GM12874 (cell line): ENCODE measurements around the gene LARP4B.

Experiments
- TF ChIP-seq, protein P1 (sequence below): IDR thresholded peaks from 2 replicates; pipeline ENCODE4 v1.5.1; 2011; ENCODE audit warnings: low read depth, mild to moderate bottlenecking, control low read depth, low read length, moderate library complexity; ENCODE audit not compliant: insufficient read depth

The LARP4B gene

DNA sequence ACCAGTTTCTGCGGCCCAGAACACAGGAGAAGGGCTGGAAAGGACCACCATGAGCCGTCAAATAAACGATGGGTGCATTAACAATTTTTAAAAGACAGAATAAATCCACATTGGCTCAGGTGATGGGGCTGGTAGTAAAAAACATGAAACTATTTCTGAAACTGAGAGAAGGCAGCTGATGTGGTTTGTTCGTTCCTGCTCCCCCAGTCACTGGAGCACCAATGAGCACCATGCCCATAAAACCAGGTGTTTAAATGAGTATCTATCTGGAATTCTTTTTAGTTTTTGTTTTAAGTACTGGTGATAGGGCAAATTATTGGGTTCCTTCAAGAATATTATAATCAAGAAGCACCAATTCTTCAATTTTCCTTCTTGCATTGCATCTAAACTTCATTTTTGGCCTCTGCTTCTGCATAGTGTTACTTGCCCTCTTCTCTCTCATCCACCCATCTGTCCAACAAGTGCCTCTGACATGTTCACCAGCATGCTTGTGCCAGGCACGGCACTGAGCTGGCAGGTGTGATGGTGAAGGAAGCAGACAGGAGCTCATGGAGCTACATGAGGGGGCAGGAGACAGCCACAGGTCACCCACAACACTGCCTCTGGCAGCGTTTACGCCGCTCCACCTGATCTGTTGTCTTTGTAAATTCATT is 65.5 kb downstream of the LARP4B start:
- TF ChIP-seq, protein P1, sequence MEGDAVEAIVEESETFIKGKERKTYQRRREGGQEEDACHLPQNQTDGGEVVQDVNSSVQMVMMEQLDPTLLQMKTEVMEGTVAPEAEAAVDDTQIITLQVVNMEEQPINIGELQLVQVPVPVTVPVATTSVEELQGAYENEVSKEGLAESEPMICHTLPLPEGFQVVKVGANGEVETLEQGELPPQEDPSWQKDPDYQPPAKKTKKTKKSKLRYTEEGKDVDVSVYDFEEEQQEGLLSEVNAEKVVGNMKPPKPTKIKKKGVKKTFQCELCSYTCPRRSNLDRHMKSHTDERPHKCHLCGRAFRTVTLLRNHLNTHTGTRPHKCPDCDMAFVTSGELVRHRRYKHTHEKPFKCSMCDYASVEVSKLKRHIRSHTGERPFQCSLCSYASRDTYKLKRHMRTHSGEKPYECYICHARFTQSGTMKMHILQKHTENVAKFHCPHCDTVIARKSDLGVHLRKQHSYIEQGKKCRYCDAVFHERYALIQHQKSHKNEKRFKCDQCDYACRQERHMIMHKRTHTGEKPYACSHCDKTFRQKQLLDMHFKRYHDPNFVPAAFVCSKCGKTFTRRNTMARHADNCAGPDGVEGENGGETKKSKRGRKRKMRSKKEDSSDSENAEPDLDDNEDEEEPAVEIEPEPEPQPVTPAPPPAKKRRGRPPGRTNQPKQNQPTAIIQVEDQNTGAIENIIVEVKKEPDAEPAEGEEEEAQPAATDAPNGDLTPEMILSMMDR: no peak

- TF ChIP-seq, protein P1: 0 out of 2 replicates have a peak, but pooled peaks have one; percentile 13
Measured at GRCh38 chr10:865257-865656, 66.2 kb downstream of the LARP4B start.

DNA sequence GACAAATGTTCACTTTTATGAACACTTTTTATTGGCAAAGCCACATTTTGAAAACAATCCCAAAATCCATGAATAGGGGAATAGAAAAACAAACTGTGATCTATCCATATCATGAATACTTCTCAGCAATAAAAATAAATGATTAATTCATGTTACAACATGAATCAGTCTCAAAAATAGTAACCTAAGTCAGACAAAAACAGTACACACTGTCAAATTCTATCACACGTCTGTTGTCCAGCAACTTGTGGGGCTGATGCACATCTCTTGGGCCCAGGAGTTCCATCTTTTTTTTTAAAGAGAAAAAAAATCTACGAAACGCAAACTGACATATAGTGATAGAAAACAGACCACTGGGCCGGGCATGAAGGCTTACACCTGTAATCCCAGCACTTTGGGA is 71.0 kb downstream of the LARP4B start:
- TF ChIP-seq, protein P1: no peak

GRCh38 chr10:856416-857157 is 74.9 kb downstream of the LARP4B start:
- TF ChIP-seq, protein P1: no peak

GRCh38 chr10:855671-856070 is 75.8 kb downstream of the LARP4B start:
- TF ChIP-seq, protein P1: no peak

DNA sequence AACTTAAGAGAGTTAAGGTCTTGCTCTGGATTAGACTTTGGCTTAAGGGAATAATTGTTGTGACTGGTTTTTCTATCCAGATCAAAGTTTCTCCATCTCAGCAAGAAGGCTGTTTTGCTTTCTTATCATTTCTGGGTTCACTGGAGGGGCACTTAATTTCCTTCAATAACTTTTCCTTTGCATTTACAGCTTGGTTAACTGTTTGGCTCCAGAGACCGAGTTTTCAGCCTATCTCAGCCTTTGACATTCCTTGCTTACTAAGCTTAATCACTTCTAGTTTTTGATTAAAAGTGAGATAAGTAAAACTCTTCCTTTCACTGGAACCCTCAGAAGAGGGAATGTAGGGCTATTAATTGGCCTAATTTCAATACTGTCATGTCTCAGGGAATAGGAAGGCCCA is 76.4 kb downstream of the LARP4B start:
- TF ChIP-seq, protein P1: no peak

DNA sequence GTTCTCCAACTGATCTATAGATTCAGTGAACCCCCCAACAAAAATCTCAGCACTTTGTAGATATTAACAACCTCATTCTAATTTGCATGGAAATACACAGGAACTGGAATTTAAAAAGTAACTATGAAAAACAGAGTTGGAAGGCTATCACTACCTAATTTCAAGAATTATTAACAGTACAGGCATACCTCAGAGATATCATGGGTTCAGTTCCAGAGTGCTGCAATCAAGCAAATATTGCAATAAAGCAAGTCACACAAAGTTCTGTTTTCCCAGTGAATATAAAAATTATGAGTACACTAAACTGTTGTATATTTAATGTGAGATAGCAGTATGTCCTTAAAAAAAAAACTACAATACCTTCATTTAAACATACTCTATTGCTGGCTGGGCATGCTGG is 78.5 kb downstream of the LARP4B start:
- TF ChIP-seq, protein P1: no peak
